Measurements from ENCODE around the gene ZSCAN9. TPM values are rescaled to one million over a fixed set of nuclear protein-coding genes. Genes with fewer than 3 reads are reported as not detected.
A peak's percentile ranks its signal among the peaks of the same experiment; 100 is the strongest.

ZSCAN9 gene
- total and polyA plus RNA-seq, 3 donors from 2014 or later, result 36.5 to 39.6 (median 38.2) TPM

DNA sequence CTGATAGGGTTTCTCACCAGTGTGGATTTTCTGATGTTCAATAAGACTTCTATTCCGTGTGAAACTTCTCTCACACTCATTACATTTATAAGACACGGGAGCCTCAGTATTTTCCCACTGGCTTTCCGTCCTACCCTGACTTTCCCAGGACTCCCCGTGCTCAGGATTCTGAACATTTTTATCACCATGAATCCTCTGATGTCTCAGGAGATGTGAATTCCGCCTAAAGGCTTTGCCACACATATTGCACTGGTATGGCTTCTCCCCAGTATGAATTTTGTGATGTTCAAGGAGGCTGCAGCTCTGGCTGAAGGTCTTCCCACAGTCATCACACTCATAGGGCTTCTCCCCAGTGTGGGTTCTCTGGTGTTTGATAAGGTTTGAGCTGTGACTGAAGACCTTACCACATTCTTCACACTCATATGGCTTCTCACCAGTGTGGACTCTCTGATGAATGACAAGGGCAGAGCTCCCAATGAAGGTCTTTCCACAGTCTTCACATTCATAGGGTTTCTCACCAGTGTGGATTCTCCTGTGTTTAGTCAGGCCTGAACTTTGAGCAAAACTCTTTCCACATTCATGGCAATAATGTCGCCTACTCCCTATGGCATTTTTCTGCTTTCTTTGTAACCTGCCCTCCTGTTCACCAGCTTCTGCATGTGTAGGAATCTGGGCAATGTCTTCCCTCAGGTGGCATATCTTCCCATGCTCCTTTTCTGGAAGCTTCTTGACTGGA, 20.3 kb downstream of the ZSCAN9 start:
- no peaks in the 10 kb centered on the region for H3K9me3 ChIP-seq
- no peak for TF ChIP-seq POLR2A (IDR thresholded peaks at IDR 0.05)
- TF ChIP-seq, protein P1, sequence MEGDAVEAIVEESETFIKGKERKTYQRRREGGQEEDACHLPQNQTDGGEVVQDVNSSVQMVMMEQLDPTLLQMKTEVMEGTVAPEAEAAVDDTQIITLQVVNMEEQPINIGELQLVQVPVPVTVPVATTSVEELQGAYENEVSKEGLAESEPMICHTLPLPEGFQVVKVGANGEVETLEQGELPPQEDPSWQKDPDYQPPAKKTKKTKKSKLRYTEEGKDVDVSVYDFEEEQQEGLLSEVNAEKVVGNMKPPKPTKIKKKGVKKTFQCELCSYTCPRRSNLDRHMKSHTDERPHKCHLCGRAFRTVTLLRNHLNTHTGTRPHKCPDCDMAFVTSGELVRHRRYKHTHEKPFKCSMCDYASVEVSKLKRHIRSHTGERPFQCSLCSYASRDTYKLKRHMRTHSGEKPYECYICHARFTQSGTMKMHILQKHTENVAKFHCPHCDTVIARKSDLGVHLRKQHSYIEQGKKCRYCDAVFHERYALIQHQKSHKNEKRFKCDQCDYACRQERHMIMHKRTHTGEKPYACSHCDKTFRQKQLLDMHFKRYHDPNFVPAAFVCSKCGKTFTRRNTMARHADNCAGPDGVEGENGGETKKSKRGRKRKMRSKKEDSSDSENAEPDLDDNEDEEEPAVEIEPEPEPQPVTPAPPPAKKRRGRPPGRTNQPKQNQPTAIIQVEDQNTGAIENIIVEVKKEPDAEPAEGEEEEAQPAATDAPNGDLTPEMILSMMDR (IDR thresholded peaks at IDR 0.05), result no peak
- no peak for DNase-seq
- H3K27me3 ChIP-seq, result no peaks in the 10 kb centered on the region
- H3K27ac ChIP-seq, result no peak overlapping the region
- WGBS, 2 donors, result 91% methylated on average over 6 of the region's 6 CpGs
- no peaks in the 10 kb centered on the region for H3K36me3 ChIP-seq (ENCODE audit: low read depth, missing control alignments)
- no peaks in the 10 kb centered on the region for H3K4me1 ChIP-seq
- intact Hi-C loops (cut with DNase I; ENCODE audit: low total_unique reads), result no loop called here
- H3K4me3 ChIP-seq, result no peak overlapping the region

DNA sequence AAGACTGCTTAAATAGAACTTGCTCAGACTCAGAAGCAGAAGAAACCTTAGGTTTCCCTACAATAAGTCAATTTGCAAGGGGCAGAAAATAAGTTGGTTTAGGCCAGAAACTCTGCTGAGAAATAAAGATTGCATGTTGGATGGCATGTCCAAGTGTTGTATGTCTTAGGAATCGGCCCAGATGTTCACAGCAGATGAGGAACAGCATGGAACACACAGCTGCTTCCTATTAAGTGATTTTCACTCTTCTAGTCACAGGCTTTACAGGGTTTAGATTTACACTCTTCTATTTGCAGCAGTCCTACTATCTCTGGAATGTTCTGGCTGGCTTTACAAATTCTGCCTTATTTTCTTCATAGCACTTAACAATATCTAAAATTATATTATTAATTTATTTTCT, 23.8 kb downstream of the ZSCAN9 start:
- Histone ChIP-seq H3K4me1 (peaks cover 18% of the 10 kb centered on the region), H3K4me3 (no peak overlapping the region), H3K36me3 (ENCODE audit: low read depth, missing control alignments) (no peaks in the 10 kb centered on the region), H3K9me3 (no peaks in the 10 kb centered on the region), H3K27ac (no peak overlapping the region), H3K27me3 (no peaks in the 10 kb centered on the region)
- no peak for DNase-seq
- TF ChIP-seq, protein P1 (IDR thresholded peaks at IDR 0.05), result no peak
- no peak for TF ChIP-seq POLR2A (IDR thresholded peaks at IDR 0.05)
- intact Hi-C loops (cut with DNase I; ENCODE audit: low total_unique reads), result no loop called here
- WGBS, 2 donors, result 55 to 62% methylated on average over 1 of the region's 1 CpG

DNA sequence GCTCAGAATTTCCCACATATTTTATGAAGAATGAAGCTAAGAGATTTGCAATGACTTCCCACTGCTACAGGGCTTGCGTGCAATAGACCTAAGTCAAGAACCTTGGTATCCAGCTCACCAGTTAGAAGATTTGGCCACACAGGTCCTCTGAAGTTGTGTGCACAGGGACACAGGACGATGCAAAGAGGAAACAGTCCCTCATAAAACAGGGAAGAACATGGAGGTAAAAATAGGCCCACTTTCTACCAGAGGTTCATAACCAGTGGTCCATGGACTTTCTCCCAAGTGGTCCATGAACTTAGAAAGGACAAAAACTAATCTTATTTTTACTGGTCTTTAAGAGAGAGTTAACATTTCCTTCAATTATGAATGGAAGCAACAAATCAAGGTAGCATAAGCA, 25.7 kb downstream of the ZSCAN9 start:
- no peak for DNase-seq
- Histone ChIP-seq H3K4me3 (no peak overlapping the region), H3K27ac (no peak overlapping the region), H3K4me1 (peaks cover 18% of the 10 kb centered on the region), H3K36me3 (ENCODE audit: low read depth, missing control alignments) (no peaks in the 10 kb centered on the region), H3K27me3 (no peaks in the 10 kb centered on the region), H3K9me3 (no peaks in the 10 kb centered on the region)
- intact Hi-C loops (cut with DNase I; ENCODE audit: low total_unique reads), result no loop called here
- no peak for TF ChIP-seq POLR2A (IDR thresholded peaks at IDR 0.05)
- TF ChIP-seq, protein P1 (IDR thresholded peaks at IDR 0.05), result no peak
- 65 to 88% methylated on average over 2 of the region's 2 CpGs for WGBS, 2 donors

DNA sequence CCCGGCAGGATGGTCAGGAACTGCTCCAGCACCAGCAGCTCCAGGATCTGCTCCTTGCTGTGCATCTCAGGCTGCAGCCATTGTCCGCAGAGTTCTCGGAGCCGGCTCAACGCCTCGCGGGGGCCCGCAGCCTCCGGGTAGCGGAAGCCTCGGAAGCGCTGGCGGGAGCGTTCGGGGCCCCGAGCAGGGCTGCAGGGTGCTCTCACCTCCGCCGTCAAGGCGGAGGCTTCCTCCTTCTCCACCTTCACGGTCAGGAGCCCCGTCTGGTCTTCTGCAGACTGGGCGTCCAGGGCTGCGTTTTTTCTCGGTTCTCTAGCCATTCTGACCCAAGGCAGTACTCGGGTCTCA, 26.6 kb downstream of the ZSCAN9 start:
- Histone ChIP-seq H3K4me3 (peak overlapping the region; percentile 63 to 67), H3K36me3 (ENCODE audit: low read depth, missing control alignments) (no peaks in the 10 kb centered on the region), H3K27me3 (no peaks in the 10 kb centered on the region), H3K9me3 (no peaks in the 10 kb centered on the region), H3K27ac (no peak overlapping the region), H3K4me1 (peaks cover 18% of the 10 kb centered on the region)
- WGBS, 2 donors, result 0% methylated on average over 1 to 25 of the region's 25 CpGs
- no peak for DNase-seq
- TF ChIP-seq, protein P1 (IDR thresholded peaks at IDR 0.05), result no peak
- intact Hi-C loops (cut with DNase I; ENCODE audit: low total_unique reads), result no loop called here

All from testis (tissue), 3 donors.